Globus pallidus (tissue), 1 donor: ENCODE measurements around the gene ADAM12.
"Not testable (repeated sequence)": the region's sequence is repeated elsewhere in the genome, so short reads cannot be mapped to it uniquely, and the experiment has no call there.

Source experiments
- DNase-seq: peaks from one replicate; pipeline ENCODE4 v3.0.0-alpha.2; 2015; ENCODE audit warnings: low spot score

ADAM12 gene

GRCh38 chr10:126374435-126374834, 13.8 kb downstream of the ADAM12 start:
- DNase-seq: no peak

- no peak for DNase-seq
These were observed 14.3 kb downstream of the ADAM12 start for GRCh38 chr10:126373972-126374371.

GRCh38 chr10:126373147-126373546, 15.1 kb downstream of the ADAM12 start:
- DNase-seq: peak; percentile 57

GRCh38 chr10:126372396-126372795, 15.9 kb downstream of the ADAM12 start:
- no peak for DNase-seq

DNA sequence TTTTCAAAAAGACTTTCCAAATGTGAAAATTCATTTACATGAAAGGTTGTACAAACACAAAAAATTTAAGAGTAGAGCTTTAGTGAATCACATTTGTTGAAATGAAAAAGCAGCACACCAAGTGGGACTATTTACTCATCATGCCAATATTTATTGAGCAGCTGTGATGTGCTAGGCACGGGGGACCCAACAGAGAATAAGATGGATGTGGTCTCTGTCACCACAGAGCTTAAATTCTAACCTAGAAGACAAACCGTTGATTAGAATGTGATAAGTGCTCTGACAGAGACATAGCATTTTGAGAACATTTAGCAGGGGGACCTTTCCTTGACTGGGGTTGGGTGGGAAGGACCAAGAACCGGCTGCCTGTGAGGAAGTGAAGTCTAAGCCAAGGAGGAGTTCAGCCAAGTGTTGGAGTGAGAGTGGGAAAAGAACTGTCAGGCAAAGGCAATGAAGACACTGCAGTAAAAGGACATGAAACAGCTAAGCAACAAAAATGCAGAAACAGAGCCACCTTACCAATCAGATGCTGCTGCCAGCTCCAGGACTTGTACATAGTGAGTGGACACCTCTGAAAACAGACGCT, 19.1 kb downstream of the ADAM12 start:
- DNase-seq: no peak

DNA sequence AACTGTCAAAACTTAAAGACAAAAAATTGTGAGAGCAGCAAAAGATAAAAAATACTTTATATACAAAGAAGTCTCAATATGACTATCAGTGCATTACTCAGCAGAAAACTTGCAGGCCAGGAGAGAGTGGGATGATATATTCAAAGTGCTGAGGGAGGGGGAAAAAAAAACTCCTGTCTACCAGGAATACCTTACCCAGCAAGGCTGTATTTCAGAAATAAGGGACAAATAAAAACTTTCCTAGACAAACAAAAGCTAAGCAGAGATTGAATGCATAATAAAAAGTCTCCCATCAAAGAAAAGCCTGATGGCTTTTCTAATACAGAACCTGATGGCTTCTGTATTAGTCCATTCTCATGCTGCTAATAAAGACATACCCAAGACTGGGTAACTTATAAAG, 31.1 kb downstream of the ADAM12 start:
- DNase-seq: no peak

GRCh38 chr10:126353666-126354065, 34.6 kb downstream of the ADAM12 start:
- no peak for DNase-seq

DNA sequence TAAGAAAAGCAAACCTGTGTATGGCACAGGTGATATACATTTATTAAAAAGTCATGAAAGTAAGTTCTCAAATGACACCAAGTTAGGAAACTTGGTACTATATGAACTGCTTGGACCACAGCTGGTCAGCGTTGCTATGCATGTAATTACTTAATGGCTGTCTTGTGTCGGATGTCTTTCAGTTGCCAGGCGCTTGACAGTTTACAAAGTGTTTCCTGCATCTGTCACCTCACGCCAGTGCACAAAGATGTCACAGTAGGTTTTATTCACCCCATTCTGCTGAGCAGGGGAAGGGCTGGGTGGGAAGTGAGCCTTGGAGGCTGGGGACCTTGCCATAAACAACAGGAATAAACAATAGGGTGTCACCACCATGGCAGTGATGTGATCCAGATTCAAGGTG, 35.8 kb downstream of the ADAM12 start:
- DNase-seq: no peak

DNA sequence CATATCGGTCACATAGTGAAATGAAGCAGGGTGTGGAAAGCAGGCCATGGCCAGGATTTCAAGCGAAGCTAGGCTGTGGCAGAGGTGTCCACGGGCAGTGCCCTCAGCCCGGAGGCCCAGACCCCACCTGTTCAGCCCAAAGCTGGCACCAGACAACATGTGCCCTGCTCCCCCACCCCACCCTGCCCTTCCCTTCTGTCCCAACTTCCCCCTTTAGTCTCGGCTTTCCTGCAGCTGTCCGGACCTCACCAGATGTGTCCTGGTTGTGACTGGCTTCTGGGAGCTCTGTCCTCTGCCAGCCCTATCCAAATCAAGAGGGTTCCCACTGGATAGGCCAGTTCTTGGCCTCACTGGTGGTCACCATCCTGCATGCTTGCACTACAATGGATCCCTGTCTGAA, 37.3 kb downstream of the ADAM12 start:
- DNase-seq: no peak

DNA sequence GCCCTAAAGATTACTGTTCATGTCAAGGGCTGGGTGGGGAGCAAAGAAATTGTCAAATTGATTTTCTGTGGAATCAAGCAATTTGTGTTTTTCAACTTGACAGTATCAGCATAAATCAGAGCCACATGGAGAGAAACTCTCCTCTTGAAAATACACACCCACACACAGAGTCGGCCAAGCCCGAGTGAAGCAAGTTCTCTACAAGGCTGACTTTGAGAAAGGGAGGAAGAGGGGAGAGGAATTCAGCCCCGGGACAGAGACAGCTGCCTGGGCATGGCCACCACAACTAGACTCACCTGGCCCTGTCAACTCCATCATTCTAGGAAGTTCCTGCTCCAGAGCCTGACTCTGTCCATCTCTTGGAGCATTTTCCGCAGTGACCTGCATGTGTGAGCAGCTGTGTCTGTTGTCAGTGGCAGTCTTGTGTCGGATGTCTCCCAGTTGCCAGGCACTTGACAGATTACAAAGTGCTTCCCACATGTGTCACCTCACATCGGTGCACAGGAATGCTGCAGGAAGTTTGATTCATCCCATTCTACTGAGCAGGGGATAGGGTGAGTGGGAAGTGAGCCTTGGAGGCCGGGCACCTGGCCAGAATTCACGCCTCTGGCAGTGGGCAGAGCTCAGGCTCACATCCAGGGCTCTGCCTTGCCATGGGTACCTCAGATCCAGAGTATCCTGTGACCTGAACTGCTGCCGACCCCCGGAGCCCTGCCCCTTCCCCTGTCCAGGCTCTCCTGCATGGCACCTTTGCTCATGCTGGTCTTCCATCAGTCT, 37.9 kb downstream of the ADAM12 start:
- DNase-seq: peak; percentile 25

DNA sequence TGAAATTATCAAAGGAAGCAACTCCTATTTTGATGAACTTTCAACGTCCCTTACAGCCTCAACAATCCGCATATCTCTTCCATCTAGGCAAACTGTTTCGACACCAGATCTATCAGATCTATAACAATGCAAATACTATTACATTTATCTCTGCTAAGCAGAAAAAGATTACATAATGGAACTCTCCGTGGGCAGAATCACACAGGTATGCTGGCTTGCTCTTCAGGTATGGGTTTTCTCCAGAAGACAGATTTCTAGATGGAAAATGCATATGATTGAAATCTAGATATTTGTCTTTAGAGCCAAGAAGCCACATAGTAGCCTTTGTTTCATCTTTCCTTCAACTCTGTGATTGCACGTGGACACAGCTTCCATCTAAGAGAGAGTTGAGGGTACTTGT, 38.6 kb downstream of the ADAM12 start:
- DNase-seq: peak; percentile 14

GRCh38 chr10:126349101-126349500, 39.2 kb downstream of the ADAM12 start:
- peak; percentile 73 for DNase-seq

- not testable (repeated sequence) for DNase-seq
These were observed 44.8 kb downstream of the ADAM12 start for GRCh38 chr10:126343496-126343895.

GRCh38 chr10:126342680-126343079, 45.6 kb downstream of the ADAM12 start:
- no peak for DNase-seq

GRCh38 chr10:126341491-126341890, 46.8 kb downstream of the ADAM12 start:
- DNase-seq: no peak

DNA sequence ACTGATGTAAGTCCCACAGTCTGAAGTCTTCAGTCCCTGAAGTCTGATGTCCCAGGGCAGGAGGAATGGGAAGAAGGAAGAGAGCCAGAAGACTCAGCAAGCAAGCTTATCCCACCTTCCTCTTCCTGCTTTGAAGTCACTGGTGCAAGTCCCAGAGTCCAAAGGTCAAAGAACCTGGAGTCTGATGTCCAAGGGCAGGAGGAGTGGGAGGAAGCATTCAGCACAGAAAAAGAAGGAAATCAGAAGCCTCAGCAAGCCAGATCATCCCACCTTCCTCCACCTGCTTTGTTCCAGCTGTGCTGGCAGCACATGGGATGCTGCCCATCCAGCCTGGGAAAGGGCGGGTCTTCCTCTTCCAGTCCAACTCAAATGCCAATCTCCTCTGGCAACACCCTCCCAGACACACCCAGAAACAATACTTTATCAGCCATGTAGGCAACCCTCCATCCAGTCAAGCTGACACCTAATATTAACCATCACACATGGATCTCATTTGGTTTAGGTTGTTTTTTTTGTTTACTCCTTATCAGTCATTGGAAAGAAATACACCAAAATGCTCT, 50.9 kb downstream of the ADAM12 start:
- no peak for DNase-seq

GRCh38 chr10:126336801-126337200, 51.5 kb downstream of the ADAM12 start:
- DNase-seq: no peak

- no peak for DNase-seq
These were observed 54.0 kb downstream of the ADAM12 start for GRCh38 chr10:126334272-126334671.

GRCh38 chr10:126332576-126332975, 55.7 kb downstream of the ADAM12 start:
- no peak for DNase-seq

GRCh38 chr10:126331101-126331500, 57.2 kb downstream of the ADAM12 start:
- DNase-seq: no peak

GRCh38 chr10:126324826-126325225, 63.5 kb downstream of the ADAM12 start:
- no peak for DNase-seq

DNA sequence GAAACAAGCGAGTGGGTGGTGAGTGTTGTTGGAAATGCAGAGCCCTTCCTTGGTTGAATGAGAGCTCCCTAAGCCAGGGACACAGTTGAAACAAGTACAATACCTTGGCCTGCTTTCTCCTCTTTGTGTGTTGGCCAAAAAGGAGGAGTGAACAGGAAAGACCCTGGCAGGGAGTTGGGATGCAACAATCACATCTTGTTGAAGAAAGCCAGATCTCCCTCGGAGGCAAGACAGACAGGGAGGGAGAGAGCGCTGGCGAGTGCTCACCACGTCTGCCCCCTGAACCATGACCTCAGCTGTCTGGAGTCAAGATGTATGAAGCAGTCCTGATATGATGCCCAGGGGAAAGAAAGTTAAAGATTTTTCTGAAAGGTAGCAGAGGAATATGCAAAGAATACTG, 66.8 kb downstream of the ADAM12 start:
- no peak for DNase-seq

- no peak for DNase-seq
These were observed 70.5 kb downstream of the ADAM12 start for GRCh38 chr10:126317751-126318150.
